HUES48 (cell line): ENCODE data around the gene PTPRG.

Source experiments
- H3K27ac ChIP-seq: one replicate; pipeline ENCODE4 v1.7.0; 2013; ENCODE audit warnings: low read depth, low read length, inconsistent platforms
- H3K27me3 ChIP-seq: 2 replicates; pipeline ENCODE4 v1.6.1; 2013; ENCODE audit warnings: mild to moderate bottlenecking, low read length; ENCODE audit not compliant: control insufficient read depth, insufficient read depth
- H3K36me3 ChIP-seq: 2 replicates; pipeline ENCODE4 v1.6.1; 2013; ENCODE audit warnings: low read length; ENCODE audit not compliant: control insufficient read depth, insufficient read depth
- H3K4me1 ChIP-seq: 2 replicates; pipeline ENCODE4 v1.6.1; 2013; ENCODE audit warnings: mild to moderate bottlenecking, low read length; ENCODE audit not compliant: control insufficient read depth, insufficient read depth
- H3K4me3 ChIP-seq: 2 replicates; pipeline ENCODE4 v1.5.1; 2013; ENCODE audit warnings: mild to moderate bottlenecking, low read depth, low read length
- H3K9ac ChIP-seq: 2 replicates; pipeline ENCODE4 v1.6.1; 2013; ENCODE audit warnings: mild to moderate bottlenecking, low read depth, low read length, moderate library complexity
- H3K9me3 ChIP-seq: 2 replicates; pipeline ENCODE4 v1.6.1; 2013; ENCODE audit warnings: low read length; ENCODE audit not compliant: control insufficient read depth, insufficient read depth

Gene PTPRG

GRCh38 chr3:61574854-61575253 is 13.5 kb downstream of the PTPRG start:
- no peak overlapping the region for H3K9ac ChIP-seq
- no peaks in the 10 kb centered on the region for H3K9me3 ChIP-seq
- peaks cover 59% of the 10 kb centered on the region for H3K4me1 ChIP-seq
- H3K36me3 ChIP-seq, result peaks cover 7% of the 10 kb centered on the region; the same call in 1 of the 2 replicates
- H3K27me3 ChIP-seq, result no peaks in the 10 kb centered on the region
- no peak overlapping the region for H3K4me3 ChIP-seq
- H3K27ac ChIP-seq, result no peak overlapping the region

- Histone ChIP-seq H3K9me3 (no peaks in the 10 kb centered on the region), H3K27me3 (no peaks in the 10 kb centered on the region), H3K27ac (no peak overlapping the region), H3K36me3 (no peaks in the 10 kb centered on the region), H3K4me1 (peaks cover 58% of the 10 kb centered on the region), H3K4me3 (no peak overlapping the region), H3K9ac (no peak overlapping the region)
These were observed 14.5 kb downstream of the PTPRG start for GRCh38 chr3:61575893-61576292.

GRCh38 chr3:61577760-61578159 is 16.4 kb downstream of the PTPRG start:
- Histone ChIP-seq H3K9me3 (no peaks in the 10 kb centered on the region), H3K9ac (no peak overlapping the region), H3K4me3 (no peak overlapping the region), H3K36me3 (no peaks in the 10 kb centered on the region), H3K27ac (no peak overlapping the region), H3K4me1 (peaks cover 46% of the 10 kb centered on the region), H3K27me3 (no peaks in the 10 kb centered on the region)

- peaks cover 39% of the 10 kb centered on the region for H3K4me1 ChIP-seq
- H3K9me3 ChIP-seq, result no peaks in the 10 kb centered on the region
- no peaks in the 10 kb centered on the region for H3K27me3 ChIP-seq
- no peak overlapping the region for H3K4me3 ChIP-seq
- no peaks in the 10 kb centered on the region for H3K36me3 ChIP-seq
- H3K9ac ChIP-seq, result no peak overlapping the region
- H3K27ac ChIP-seq, result peak overlapping the region; percentile 46
These were observed 17.4 kb downstream of the PTPRG start for GRCh38 chr3:61578667-61579367.

GRCh38 chr3:61579685-61580084 is 18.3 kb downstream of the PTPRG start:
- Histone ChIP-seq H3K9me3 (no peaks in the 10 kb centered on the region), H3K27me3 (no peaks in the 10 kb centered on the region), H3K4me3 (no peak overlapping the region), H3K4me1 (peaks cover 30% of the 10 kb centered on the region), H3K27ac (no peak overlapping the region), H3K9ac (no peak overlapping the region), H3K36me3 (no peaks in the 10 kb centered on the region)

GRCh38 chr3:61580982-61581643 is 19.7 kb downstream of the PTPRG start:
- Histone ChIP-seq H3K9ac (no peak overlapping the region), H3K4me1 (peaks cover 23% of the 10 kb centered on the region), H3K9me3 (no peaks in the 10 kb centered on the region), H3K4me3 (no peak overlapping the region), H3K36me3 (no peaks in the 10 kb centered on the region), H3K27me3 (no peaks in the 10 kb centered on the region), H3K27ac (no peak overlapping the region)

GRCh38 chr3:61582287-61582686 is 20.9 kb downstream of the PTPRG start:
- H3K27me3 ChIP-seq, result no peaks in the 10 kb centered on the region

GRCh38 chr3:61582846-61583245 is 21.5 kb downstream of the PTPRG start:
- H3K27ac ChIP-seq, result no peak overlapping the region
- 0 out of 2 replicates have a peak, but pooled peaks cover 5% of the 10 kb centered on the region for H3K36me3 ChIP-seq
- no peaks in the 10 kb centered on the region for H3K27me3 ChIP-seq
- H3K4me3 ChIP-seq, result no peak overlapping the region
- H3K9me3 ChIP-seq, result no peaks in the 10 kb centered on the region
- no peak overlapping the region for H3K9ac ChIP-seq
- H3K4me1 ChIP-seq, result peaks cover 23% of the 10 kb centered on the region

More at GRCh38 chr3:61582287-61582686, 20.9 kb downstream of the PTPRG start:
- Histone ChIP-seq H3K9ac (no peak overlapping the region), H3K4me1 (peaks cover 23% of the 10 kb centered on the region), H3K27ac (no peak overlapping the region), H3K9me3 (no peaks in the 10 kb centered on the region), H3K4me3 (no peak overlapping the region), H3K36me3 (0 out of 2 replicates have a peak, but pooled peaks cover 2% of the 10 kb centered on the region)

GRCh38 chr3:61583890-61584875 is 22.8 kb downstream of the PTPRG start:
- H3K9ac ChIP-seq, result no peak overlapping the region
- H3K27me3 ChIP-seq, result no peaks in the 10 kb centered on the region
- H3K9me3 ChIP-seq, result no peaks in the 10 kb centered on the region
- H3K36me3 ChIP-seq, result peaks cover 15% of the 10 kb centered on the region
- peaks cover 14% of the 10 kb centered on the region for H3K4me1 ChIP-seq
- no peak overlapping the region for H3K4me3 ChIP-seq
- no peak overlapping the region for H3K27ac ChIP-seq

- no peak overlapping the region for H3K27ac ChIP-seq
- H3K4me1 ChIP-seq, result peaks cover 26% of the 10 kb centered on the region
- no peak overlapping the region for H3K4me3 ChIP-seq
- peaks cover 20% of the 10 kb centered on the region for H3K36me3 ChIP-seq
- no peak overlapping the region for H3K9ac ChIP-seq
- H3K9me3 ChIP-seq, result no peaks in the 10 kb centered on the region
- no peaks in the 10 kb centered on the region for H3K27me3 ChIP-seq
These were observed 28.5 kb downstream of the PTPRG start for GRCh38 chr3:61589856-61590255.
